Loucy (cell line): ENCODE results near the gene SPEG.

Experiments
- CTCF ChIP-seq: fragments of 200-600 bp; sonication (generic); conservative IDR thresholded peaks from 2 replicates; pipeline ENCODE4 v1.5.1; 2014; ENCODE audit warnings: mild to moderate bottlenecking, antibody characterized with exemption, low read length
- EZH2phosphoT487 ChIP-seq: fragments of 200-600 bp; IDR thresholded peaks from 2 replicates; pipeline ENCODE4 v1.6.1; 2018; ENCODE audit warnings: antibody characterized with exemption, mild to moderate bottlenecking, moderate library complexity, borderline replicate concordance

GRCh38 chr2:219511547-219512325, 77.1 kb downstream of the SPEG start:
- TF ChIP-seq CTCF, result no peak
- no peak for TF ChIP-seq EZH2phosphoT487
